DMS153 treated with DMSO at 0.1 percent for 48 hours (cell line): ENCODE results near the gene RAPGEF1.

Experiments
- DNase-seq: peaks from one replicate; lab custom pipeline; 2025; ENCODE audit not compliant: unreplicated experiment; lab: John Stamatoyannopoulos, UW

RAPGEF1 gene

GRCh38 chr9:131732061-131732526 is 7.8 kb downstream of the RAPGEF1 start:
- DNase-seq = peak; percentile 51

DNA sequence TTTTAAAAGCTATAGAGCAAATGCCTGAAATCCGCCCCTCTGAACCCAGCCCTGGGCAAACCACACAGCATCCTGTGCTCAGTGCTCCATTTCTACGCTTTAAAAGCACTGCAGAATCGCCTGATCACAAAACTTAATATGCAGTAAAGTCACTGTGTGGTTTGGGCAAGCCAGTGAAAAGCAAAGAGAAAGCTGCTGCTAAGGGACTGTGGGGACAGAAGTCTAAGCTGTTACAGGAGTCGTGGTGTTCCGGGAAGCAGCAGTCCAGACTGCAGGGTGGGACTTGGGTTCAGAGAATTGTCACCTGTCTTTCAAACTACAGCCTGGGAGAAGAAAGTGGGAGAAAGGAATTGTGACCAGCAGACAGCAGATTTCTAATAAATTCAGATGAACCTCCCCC is 8.2 kb downstream of the RAPGEF1 start:
- DNase-seq = no peak

DNA sequence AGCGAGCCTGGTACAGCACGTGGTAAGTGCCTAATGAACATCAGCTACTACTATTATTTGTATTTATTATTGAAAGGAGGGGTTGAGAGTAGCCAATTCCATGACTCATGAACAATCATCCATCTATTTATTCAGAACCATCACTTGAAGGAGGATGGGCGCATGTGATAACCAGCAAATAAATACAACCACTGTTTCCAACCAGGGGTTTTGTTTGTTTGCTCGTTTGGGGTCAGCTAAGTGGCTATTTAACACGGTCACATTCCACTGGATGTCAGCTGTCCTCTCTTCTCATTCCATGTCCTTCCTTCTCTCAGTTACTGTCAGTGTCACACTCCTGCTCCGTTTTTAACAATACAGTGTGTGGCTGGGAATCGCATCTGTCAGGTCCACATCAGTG is 8.6 kb downstream of the RAPGEF1 start:
- DNase-seq = no peak

GRCh38 chr9:131728961-131729360 is 10.9 kb downstream of the RAPGEF1 start:
- no peak for DNase-seq

DNA sequence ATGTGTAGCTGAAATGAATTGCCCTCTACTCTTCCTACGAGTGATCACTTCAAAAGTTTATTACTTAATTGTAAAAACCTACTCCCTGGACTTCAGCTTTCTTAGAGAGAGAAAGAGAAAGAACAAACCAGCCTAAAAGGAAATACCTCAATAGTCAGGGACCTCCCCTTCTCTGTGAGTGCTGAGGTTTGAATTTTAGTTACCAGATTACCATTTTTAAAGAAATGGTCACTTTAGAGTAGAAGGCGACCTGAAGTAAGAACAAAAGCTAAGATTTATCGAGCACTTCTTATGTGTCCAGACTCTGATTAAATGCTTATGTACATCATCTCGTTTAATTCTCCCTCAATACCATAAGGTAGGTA is 11.3 kb downstream of the RAPGEF1 start:
- no peak for DNase-seq

GRCh38 chr9:131727795-131728545 is 11.9 kb downstream of the RAPGEF1 start:
- no peak for DNase-seq

DNA sequence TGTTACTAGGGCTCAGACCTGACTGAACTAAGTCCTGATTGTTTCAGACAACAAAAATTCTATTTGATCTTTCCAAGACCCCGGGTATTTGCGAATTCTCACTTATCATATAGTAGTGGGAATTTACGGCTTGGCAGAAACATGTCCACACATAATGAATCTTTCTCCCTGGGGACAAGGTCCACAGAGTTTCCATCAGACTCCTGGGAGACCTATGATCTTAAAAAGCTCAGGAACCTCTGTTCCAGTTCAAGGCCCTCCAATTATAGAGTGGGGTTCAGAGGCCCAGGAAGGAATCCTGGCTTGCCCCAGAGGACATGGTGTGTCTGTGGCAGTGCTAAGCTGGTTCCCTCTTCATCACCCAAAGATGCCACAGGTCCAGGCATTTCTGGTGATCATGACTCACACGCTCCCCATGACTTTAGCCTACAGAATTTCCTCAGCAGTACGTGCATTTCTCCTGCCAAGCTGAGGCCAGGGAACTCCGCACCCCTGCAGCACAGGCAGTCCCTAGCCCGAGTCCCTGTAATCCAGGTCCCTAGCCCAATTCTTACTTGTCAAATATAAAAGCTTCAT is 12.6 kb downstream of the RAPGEF1 start:
- no peak for DNase-seq

GRCh38 chr9:131724683-131725082 is 15.2 kb downstream of the RAPGEF1 start:
- no peak for DNase-seq

DNA sequence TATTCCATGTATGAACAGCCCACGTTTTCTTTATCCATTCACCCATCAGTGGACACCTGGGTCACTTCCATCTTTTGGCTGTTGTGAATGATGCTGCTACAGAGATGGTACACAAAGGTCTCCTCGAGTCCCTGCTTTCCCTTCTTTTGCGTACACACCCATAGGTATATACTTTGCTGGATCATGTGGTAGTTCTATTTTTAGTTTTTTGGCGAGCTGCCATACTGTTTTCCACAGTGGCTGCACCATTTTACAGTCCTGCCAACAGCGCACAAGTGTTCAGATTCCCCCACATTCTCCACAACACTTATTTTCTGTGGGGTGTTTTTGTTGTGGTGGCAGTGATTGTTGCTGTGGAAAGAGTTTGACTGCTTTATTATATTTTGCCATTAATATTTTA is 16.2 kb downstream of the RAPGEF1 start:
- no peak for DNase-seq

DNA sequence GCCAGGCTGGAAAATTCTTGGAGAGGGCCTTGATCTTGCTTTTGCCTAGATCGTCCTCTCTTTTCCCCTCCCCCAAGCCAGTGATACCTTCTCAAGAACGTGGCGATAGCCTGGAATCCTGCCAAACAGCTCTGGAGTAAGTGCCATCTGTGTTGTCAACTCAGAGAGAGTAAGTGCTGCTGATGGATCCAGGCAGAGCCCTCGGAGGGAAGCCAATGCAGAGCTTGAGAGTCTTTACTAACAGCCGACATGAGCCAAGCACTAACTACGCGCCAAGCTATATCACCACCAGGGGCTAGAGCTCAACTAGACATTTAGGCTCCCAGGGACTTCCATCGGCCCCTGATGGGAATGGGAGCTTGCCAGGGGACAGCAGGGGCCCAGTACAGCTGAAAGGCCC is 17.6 kb downstream of the RAPGEF1 start:
- no peak for DNase-seq

GRCh38 chr9:131721076-131721475 is 18.8 kb downstream of the RAPGEF1 start:
- DNase-seq = no peak

GRCh38 chr9:131720330-131720729 is 19.5 kb downstream of the RAPGEF1 start:
- no peak for DNase-seq

- DNase-seq = no peak
These were observed 20.5 kb downstream of the RAPGEF1 start for GRCh38 chr9:131719262-131719908.

DNA sequence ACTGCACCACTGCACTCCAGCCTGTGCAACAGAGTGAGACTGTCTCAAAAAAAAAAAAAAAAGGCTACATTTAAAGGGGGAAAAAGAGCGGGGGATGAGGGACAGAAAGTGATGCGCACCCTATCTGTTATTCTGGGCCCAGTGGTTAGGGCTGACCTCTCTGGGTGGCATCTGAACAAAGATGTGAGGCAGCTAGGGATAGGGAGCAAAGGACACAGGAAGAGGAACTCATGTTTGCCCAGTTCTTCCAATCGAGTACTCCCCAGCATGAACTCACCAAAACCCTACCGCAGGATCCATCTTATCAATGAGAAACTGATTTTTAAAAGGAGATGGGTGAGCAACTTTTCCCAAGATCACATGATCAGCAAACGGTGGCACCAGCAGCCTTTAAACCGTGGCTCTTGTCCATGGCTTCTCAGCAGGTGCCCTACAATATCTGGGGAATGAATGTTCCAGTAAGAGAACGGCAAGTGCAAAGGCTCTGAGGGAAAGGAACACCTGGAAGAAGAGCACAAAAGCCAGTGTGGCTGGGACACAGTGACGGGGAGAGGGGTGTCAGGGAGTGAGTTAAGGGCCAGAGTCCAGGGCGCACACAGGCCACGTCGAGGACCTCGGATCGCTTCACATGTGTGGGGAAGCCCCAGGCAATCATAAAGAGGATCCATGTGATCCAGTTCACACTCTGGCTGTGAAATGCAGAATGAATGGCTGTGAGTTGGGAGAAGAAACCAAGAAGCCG is 22.0 kb downstream of the RAPGEF1 start:
- DNase-seq = no peak

- no peak for DNase-seq
These were observed 24.0 kb downstream of the RAPGEF1 start for GRCh38 chr9:131715906-131716305.

GRCh38 chr9:131714821-131715220 is 25.1 kb downstream of the RAPGEF1 start:
- DNase-seq = no peak

DNA sequence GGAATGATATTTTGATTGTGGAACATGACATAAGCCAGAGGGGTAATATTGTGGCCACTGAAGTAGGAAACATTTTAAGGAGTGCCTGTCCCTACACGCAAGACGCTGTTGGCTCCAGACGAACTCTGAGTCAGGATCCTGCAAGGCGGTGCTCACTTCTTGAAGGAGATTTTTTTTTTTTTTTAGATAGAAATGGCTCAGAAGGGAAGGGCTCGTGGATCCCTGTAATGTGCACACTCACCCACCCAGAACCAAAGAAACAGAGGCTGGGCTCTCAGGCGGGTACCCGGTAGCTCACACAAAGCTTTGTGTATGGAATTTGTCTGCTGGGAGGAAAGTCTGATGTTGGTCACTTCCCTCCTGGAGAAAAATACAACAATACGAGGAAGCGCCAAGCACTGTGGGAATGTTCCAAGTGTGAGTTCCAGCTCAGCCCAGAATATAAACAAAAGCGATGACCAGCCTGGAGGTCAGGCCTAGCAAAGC is 25.7 kb downstream of the RAPGEF1 start:
- DNase-seq = no peak

GRCh38 chr9:131713016-131713415 is 26.9 kb downstream of the RAPGEF1 start:
- no peak for DNase-seq

DNA sequence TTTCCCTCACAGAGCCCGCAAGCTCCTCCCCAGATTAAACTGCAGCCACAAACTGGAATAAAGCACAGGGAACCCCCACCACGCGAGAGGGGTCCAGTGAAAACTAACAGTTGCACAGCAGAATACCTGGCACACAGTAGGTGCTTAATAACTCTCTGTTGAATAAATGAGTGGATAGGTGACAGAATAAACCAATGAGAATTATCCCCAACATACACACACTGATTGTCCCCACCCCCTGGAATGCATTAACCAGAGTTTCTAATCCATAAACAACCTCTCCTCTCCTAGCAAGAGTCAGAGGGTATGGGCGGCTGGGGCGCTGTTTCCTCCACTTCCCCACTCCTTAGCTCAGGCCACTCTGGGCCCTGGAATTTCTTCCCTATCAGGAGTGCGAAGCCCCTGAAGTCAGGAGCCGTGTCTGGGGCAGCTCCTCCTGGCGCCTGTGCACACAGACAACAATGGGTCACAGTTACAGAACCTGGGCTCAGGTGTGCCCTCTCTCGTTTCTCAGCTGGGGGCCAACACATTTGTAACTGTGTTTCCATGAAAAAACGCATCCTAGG is 27.6 kb downstream of the RAPGEF1 start:
- no peak for DNase-seq

DNA sequence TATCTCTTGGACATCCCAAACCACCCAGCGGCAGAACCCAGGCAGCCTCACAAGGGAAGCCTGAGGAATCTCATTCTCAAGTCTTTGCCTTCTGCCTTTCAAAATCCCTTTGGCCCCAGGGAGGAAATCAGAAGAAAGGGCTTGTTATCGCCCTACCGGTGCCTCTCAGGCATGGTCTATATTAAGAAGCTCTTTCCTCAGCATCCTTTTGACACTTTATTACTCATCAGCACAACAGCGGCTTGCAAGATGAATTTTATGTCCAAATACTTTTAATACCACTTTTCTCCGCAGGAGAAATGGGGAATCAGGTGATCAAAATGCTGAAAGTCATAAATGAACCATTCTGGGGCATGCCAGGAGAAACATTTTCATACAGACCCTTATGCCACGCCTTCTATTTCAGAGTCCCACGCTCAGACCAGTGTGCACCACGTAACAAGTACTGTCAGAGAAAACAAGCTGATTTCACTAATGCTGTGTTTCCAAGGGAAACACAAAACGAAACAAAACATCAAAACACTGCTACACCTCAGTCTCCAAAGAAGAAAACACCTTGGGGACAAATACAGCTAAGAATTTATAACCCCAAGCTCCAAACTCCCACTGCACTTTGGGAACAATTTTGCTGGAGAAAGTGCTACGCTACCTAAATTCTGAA is 30.0 kb downstream of the RAPGEF1 start:
- DNase-seq = no peak
